HepG2 (cell line): Measurements from ENCODE around the gene MED15. TPM values are rescaled to one million over a fixed set of nuclear protein-coding genes. Genes with fewer than 3 reads are reported as not detected.
"Not testable (repeated sequence)": the region's sequence is repeated elsewhere in the genome, so short reads cannot be mapped to it uniquely, and the experiment has no call there.

ENCODE experiments used
- ATAC-seq: fragments of 200-7000 bp; cut with Tn5 transposase; 3 replicates; pipeline ENCODE4 v1.9.1; 2020; ENCODE audit warnings: mild to moderate bottlenecking, moderate library complexity
- BruUV-seq: library from RNA; stranded (reverse); fragments of 400-500 nt; replicated peaks from 2 replicates; lab custom pipeline; 2021; lab: Mats Ljungman, UMichigan
- CTCF ChIA-PET: fragments of 300-600 bp; formaldehyde crosslinking; extraction: SDS; loops from one replicate; lab custom pipeline; 2021; ENCODE audit warnings: low total read pairs, inconsistent platforms, low intra/inter-chr PET ratio; lab: Yijun Ruan, JAX
- POLR2A ChIA-PET: fragments of 350-600 bp; sonication (Branson Sonifier 250); formaldehyde crosslinking; loops from one replicate; lab custom pipeline; 2020; ENCODE audit warnings: antibody characterized with exemption, inconsistent platforms; lab: Yijun Ruan, JAX
- DNase-seq: peaks from one replicate; pipeline ENCODE4 v3.0.0-alpha.2; 2015; ENCODE audit warnings: low spot score
- FAIRE-seq: peaks from 3 replicates; lab custom pipeline; 2011; peaks lifted over from hg19 to GRCh38; lab: Jason Lieb, UNC
- H2AFZ ChIP-seq: one replicate; pipeline ENCODE4 v1.6.1; 2011; ENCODE audit warnings: low read length, inconsistent platforms
- H3K27ac ChIP-seq: fragments of 300-600 bp; 3 replicates; pipeline ENCODE4 v1.8.0; 2011; ENCODE audit warnings: mixed run types, mild to moderate bottlenecking, mixed read lengths, low read length, inconsistent platforms; ENCODE audit not compliant: insufficient read depth; ENCODE audit errors: extremely low read length
- H3K27me3 ChIP-seq, 2 experiments: fragments of 200-600 bp in 1 of 2; 2 replicates in 1 of 2; 3 replicates in 1 of 2; pipeline versions ENCODE4 v1.6.0 to v1.8.0; 2011; ENCODE audit warnings: low read length in 2 of 2, mild to moderate bottlenecking in 2 of 2, moderate library complexity in 2 of 2, inconsistent platforms in 1 of 2; ENCODE audit not compliant: insufficient read depth in 2 of 2, control insufficient read depth in 1 of 2
- H3K36me3 ChIP-seq, 2 experiments: fragments of 200-600 bp in 1 of 2; replicated peaks in 1 of 2; 2 replicates in 1 of 2; 3 replicates in 1 of 2; pipeline versions ENCODE4 v1.5.1 to v1.8.0; 2011; ENCODE audit warnings: low read length in 2 of 2, inconsistent platforms in 1 of 2; ENCODE audit not compliant: insufficient read depth in 2 of 2, control insufficient read depth in 1 of 2
- H3K4me1 ChIP-seq: 2 replicates; pipeline ENCODE4 v1.5.1; 2012; ENCODE audit warnings: low read length, inconsistent platforms; ENCODE audit not compliant: insufficient read depth
- H3K4me2 ChIP-seq: 2 replicates; pipeline ENCODE4 v1.6.0; 2011; ENCODE audit warnings: low read depth, low read length, inconsistent platforms
- H3K4me3 ChIP-seq, 3 experiments: fragments of 200-600 bp in 1 of 3; sonication (generic), shearing (Covaris generic) in 1 of 3; replicated peaks in 1 of 3; 2 replicates each; pipeline ENCODE4 v1.5.1; 2011 to 2016; ENCODE audit warnings: low read length in 3 of 3, inconsistent platforms in 2 of 3, low read depth in 2 of 3, mild to moderate bottlenecking in 2 of 3, control low read depth in 1 of 3, mixed read lengths in 1 of 3; ENCODE audit not compliant: insufficient read depth in 1 of 3
- H3K79me2 ChIP-seq: one replicate; pipeline ENCODE4 v1.6.1; 2011; ENCODE audit warnings: low read length, inconsistent platforms; ENCODE audit not compliant: insufficient read depth
- H3K9ac ChIP-seq: 2 replicates; pipeline ENCODE4 v1.6.0; 2011; ENCODE audit warnings: mild to moderate bottlenecking, low read depth, low read length, inconsistent platforms; ENCODE audit not compliant: insufficient read depth
- H3K9me3 ChIP-seq: 2 replicates; pipeline ENCODE4 v1.5.1; 2012; ENCODE audit warnings: mild to moderate bottlenecking, low read length
- H4K20me1 ChIP-seq: 2 replicates; pipeline ENCODE4 v1.6.0; 2011; ENCODE audit warnings: inconsistent platforms, mild to moderate bottlenecking, low read length, moderate library complexity; ENCODE audit not compliant: insufficient read depth
- HDAC1 ChIP-seq: sonication (generic); formaldehyde crosslinking; IDR thresholded peaks from 2 replicates; pipeline ENCODE4 v1.5.1; 2020; ENCODE audit warnings: mild to moderate bottlenecking, missing genetic modification reagents
- HOXA7 ChIP-seq: sonication (generic); formaldehyde crosslinking; IDR thresholded peaks from 2 replicates; pipeline ENCODE4 v1.8.1; 2022; ENCODE audit warnings: mild to moderate bottlenecking, missing genetic modification reagents, moderate library complexity
- KAT7 ChIP-seq: IDR thresholded peaks from 2 replicates; pipeline ENCODE4 v1.6.1; 2018; ENCODE audit warnings: borderline replicate concordance, missing compliant biosample characterization
- PATZ1 ChIP-seq: sonication (generic); formaldehyde crosslinking; IDR thresholded peaks from 2 replicates; pipeline ENCODE4 v1.4.0; 2020; ENCODE audit warnings: missing genetic modification reagents
- TCF7 ChIP-seq: sonication (generic); IDR thresholded peaks from 2 replicates; pipeline ENCODE4 v1.6.1; 2016; ENCODE audit warnings: antibody characterized with exemption, low read depth
- TEAD3 ChIP-seq: optimal IDR thresholded peaks from 2 replicates; pipeline ENCODE3; 2016; ENCODE audit warnings: borderline replicate concordance
- ZNF124 ChIP-seq: sonication (generic); formaldehyde crosslinking; IDR thresholded peaks from 2 replicates; pipeline ENCODE4 v1.4.0; 2020; ENCODE audit warnings: missing genetic modification reagents
- ZNF18 ChIP-seq: sonication (generic); formaldehyde crosslinking; IDR thresholded peaks from 2 replicates; pipeline ENCODE4 v1.8.0; 2022; ENCODE audit warnings: mild to moderate bottlenecking, missing genetic modification reagents; ENCODE audit not compliant: insufficient replicate concordance
- ZNF280B ChIP-seq: sonication (generic); formaldehyde crosslinking; IDR thresholded peaks from 2 replicates; pipeline ENCODE4 v1.5.0; 2020; ENCODE audit warnings: missing genetic modification reagents, mild to moderate bottlenecking, borderline replicate concordance
- WGBS: methylation state at CpG from one replicate; pipeline ENCODE4 v1.1.6; 2017; ENCODE audit warnings: low lambda C conversion rate; 5-methylcytosine and 5-hydroxymethylcytosine counted together
- in situ Hi-C: cut with HindIII; loops from 2 replicates; pipeline ENCODE4 v1.10.0; 2017; ENCODE audit warnings: low pct_unique_long_range_greater_than_20kb; ENCODE audit not compliant: extremely low pct_ligation_motif_present
- intact Hi-C: fragments of 100-400 bp; cut with micrococcal nuclease; formaldehyde crosslinking; loops from one replicate; pipeline ENCODE4 v1.10.0; 2022; ENCODE audit not compliant: unreplicated experiment
- polyA plus RNA-seq, 8 experiments: library from polyadenylated mRNA; depleted of rRNA in 3 of 8; stranded (reverse) in 7 of 8; unstranded in 1 of 8; fragments of >200 nt; fragmentation: Illumina TruSeq in 4 of 8; extraction: Trizol in 4 of 8; gene quantifications; 2 replicates each; pipeline versions ENCODE4 v1.2.1 to v1.2.3, GENCODE V29; 2011 to 2016; ENCODE audit warnings: low read depth in 4 of 8, missing spikeins in 1 of 8, mixed read lengths in 1 of 8; ENCODE audit not compliant: insufficient read depth in 1 of 8
- total RNA-seq, 5 experiments: library from RNA; depleted of rRNA; stranded (reverse); fragments of >200 nt; fragmentation: Illumina TruSeq; extraction: Trizol; gene quantifications; 2 replicates each; pipeline ENCODE4 v1.2.3, GENCODE V29; 2016; ENCODE audit warnings: low read depth in 1 of 5

MED15 gene
- total and polyA plus RNA-seq, 2 of the 13 experiments (the other 11 are each of a cell fraction or from before 2014, with no cell fraction given): 14.3 to 27.0 TPM

- H3K9ac ChIP-seq: peak overlapping the region; percentile 94
- CTCF ChIA-PET, BruUV-seq, intact Hi-C loops, H2AFZ ChIP-seq, H3K27me3 ChIP-seq, H3K9me3 ChIP-seq, in situ Hi-C loops, H3K36me3 ChIP-seq, FAIRE-seq: not testable (repeated sequence)
- under 1% methylated on average over 21 of the region's 21 CpGs for WGBS
- peaks cover 47% of the 10 kb centered on the region for H3K4me1 ChIP-seq
- peak; percentile 31 for ATAC-seq
- H4K20me1 ChIP-seq: peaks cover 31% of the 10 kb centered on the region
- H3K4me2 ChIP-seq: peak overlapping the region; percentile 93
- peak overlapping the region; percentile 92 to 94 (median 93) for H3K4me3 ChIP-seq
- peak overlapping the region; percentile 87 for H3K27ac ChIP-seq
- POLR2A ChIA-PET: interaction anchor here (0.9 to 2.1 kb wide), 4 partner anchors 14 to 44 kb away, joined by 3 to 16 read pairs (median 4); no protein-coding TSS in a partner anchor
- peaks cover 56% of the 10 kb centered on the region for H3K79me2 ChIP-seq
- TF ChIP-seq ZNF124: 0 out of 2 replicates have a peak, but pooled peaks have one; percentile 0
- TF ChIP-seq PATZ1 (CRISPR knock-in tag): 0 out of 2 replicates have a peak, but pooled peaks have one; percentile 8
- peak; percentile 19 for TF ChIP-seq ZNF18 (CRISPR knock-in tag)
- 0 out of 2 replicates have a peak, but pooled peaks have one; percentile 43 for TF ChIP-seq HOXA7 (CRISPR knock-in tag)
- TF ChIP-seq ZNF280B: peak; percentile 9; the same call in 1 of the 2 replicates
- TF ChIP-seq HDAC1 (CRISPR knock-in tag): peak; percentile 20; the same call in 1 of the 2 replicates
- TF ChIP-seq KAT7 (CRISPR knock-in tag): 0 out of 2 replicates have a peak, but pooled peaks have one; percentile 0
- TF ChIP-seq TEAD3 (CRISPR knock-in tag): peak; percentile 64
- peak; percentile 31; the same call in 1 of the 2 replicates for TF ChIP-seq TCF7
- peak; percentile 24 for DNase-seq
Observed at GRCh38 chr22:20508067-20508755, 801 bp downstream of the MED15 start.
